ENCODE data around the gene UROC1. TPM values are rescaled to one million over a fixed set of nuclear protein-coding genes. Genes with fewer than 3 reads are reported as not detected.

The UROC1 gene
- total and polyA plus RNA-seq, 2 of the 13 experiments (the other 11 are each of a cell fraction or from before 2014, with no cell fraction given), result 0.71 to 1.3 TPM

DNA sequence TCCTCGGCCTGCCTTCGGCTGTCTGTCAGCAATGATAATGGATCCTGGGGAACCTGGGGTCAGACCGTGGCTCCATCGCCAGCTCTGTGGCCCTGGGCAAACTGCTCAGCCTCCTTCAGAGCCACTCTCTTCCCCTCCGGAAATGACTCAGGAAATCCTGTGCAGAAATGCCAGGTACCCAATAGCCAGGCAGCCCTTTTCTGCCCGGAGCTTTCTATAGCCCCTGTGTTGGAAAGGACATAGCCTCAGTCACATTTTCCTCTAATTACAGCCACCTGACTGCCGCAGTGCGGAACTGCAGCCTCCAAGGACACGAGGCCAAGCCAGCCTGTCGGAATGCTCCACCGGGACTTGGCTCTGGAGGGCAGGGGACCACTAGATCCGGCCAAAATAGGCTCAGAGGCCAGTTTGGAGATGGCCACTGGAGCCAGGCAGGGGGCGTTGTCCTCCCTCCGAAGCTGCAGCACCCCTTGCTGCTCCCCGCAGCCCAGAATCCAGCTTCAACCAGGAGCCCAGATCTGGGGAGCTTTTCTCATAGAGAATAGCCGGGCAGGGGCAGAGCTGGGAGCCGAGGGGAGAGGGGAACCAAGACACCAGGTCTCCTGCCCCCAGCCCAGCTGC is 30.3 kb downstream of the UROC1 start (continued):
- TF ChIP-seq, protein P1, sequence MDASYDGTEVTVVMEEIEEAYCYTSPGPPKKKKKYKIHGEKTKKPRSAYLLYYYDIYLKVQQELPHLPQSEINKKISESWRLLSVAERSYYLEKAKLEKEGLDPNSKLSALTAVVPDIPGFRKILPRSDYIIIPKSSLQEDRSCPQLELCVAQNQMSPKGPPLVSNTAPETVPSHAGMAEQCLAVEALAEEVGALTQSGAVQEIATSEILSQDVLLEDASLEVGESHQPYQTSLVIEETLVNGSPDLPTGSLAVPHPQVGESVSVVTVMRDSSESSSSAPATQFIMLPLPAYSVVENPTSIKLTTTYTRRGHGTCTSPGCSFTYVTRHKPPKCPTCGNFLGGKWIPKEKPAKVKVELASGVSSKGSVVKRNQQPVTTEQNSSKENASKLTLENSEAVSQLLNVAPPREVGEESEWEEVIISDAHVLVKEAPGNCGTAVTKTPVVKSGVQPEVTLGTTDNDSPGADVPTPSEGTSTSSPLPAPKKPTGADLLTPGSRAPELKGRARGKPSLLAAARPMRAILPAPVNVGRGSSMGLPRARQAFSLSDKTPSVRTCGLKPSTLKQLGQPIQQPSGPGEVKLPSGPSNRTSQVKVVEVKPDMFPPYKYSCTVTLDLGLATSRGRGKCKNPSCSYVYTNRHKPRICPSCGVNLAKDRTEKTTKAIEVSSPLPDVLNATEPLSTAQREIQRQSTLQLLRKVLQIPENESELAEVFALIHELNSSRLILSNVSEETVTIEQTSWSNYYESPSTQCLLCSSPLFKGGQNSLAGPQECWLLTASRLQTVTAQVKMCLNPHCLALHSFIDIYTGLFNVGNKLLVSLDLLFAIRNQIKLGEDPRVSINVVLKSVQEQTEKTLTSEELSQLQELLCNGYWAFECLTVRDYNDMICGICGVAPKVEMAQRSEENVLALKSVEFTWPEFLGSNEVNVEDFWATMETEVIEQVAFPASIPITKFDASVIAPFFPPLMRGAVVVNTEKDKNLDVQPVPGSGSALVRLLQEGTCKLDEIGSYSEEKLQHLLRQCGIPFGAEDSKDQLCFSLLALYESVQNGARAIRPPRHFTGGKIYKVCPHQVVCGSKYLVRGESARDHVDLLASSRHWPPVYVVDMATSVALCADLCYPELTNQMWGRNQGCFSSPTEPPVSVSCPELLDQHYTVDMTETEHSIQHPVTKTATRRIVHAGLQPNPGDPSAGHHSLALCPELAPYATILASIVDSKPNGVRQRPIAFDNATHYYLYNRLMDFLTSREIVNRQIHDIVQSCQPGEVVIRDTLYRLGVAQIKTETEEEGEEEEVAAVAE (CRISPR knock-in tag; IDR thresholded peaks at IDR 0.05; ENCODE audit: borderline replicate concordance), result no peak
- TF ChIP-seq, protein P2, sequence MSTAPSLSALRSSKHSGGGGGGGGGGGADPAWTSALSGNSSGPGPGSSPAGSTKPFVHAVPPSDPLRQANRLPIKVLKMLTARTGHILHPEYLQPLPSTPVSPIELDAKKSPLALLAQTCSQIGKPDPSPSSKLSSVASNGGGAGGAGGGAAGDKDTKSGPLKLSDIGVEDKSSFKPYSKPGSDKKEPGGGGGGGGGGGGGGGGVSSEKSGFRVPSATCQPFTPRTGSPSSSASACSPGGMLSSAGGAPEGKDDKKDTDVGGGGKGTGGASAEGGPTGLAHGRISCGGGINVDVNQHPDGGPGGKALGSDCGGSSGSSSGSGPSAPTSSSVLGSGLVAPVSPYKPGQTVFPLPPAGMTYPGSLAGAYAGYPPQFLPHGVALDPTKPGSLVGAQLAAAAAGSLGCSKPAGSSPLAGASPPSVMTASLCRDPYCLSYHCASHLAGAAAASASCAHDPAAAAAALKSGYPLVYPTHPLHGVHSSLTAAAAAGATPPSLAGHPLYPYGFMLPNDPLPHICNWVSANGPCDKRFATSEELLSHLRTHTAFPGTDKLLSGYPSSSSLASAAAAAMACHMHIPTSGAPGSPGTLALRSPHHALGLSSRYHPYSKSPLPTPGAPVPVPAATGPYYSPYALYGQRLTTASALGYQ (CRISPR knock-in tag; IDR thresholded peaks at IDR 0.05), result no peak
- TF ChIP-seq, protein P3, sequence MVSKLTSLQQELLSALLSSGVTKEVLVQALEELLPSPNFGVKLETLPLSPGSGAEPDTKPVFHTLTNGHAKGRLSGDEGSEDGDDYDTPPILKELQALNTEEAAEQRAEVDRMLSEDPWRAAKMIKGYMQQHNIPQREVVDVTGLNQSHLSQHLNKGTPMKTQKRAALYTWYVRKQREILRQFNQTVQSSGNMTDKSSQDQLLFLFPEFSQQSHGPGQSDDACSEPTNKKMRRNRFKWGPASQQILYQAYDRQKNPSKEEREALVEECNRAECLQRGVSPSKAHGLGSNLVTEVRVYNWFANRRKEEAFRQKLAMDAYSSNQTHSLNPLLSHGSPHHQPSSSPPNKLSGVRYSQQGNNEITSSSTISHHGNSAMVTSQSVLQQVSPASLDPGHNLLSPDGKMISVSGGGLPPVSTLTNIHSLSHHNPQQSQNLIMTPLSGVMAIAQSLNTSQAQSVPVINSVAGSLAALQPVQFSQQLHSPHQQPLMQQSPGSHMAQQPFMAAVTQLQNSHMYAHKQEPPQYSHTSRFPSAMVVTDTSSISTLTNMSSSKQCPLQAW (CRISPR knock-in tag; IDR thresholded peaks at IDR 0.05), result no peak
- TF ChIP-seq ZNF382 (CRISPR knock-in tag; IDR thresholded peaks at IDR 0.05; ENCODE audit: borderline replicate concordance) (no peak), MXD4 (CRISPR knock-in tag; IDR thresholded peaks at IDR 0.05) (peak; percentile 51; the same call in 1 of the 2 replicates), RBFOX2 (IDR thresholded peaks at IDR 0.05; ENCODE audit: low read depth, low read length) (no peak), ZSCAN21 (CRISPR knock-in tag; IDR thresholded peaks at IDR 0.05; ENCODE audit: borderline replicate concordance) (0 out of 2 replicates have a peak, but pooled peaks have one; percentile 25), ZMYM2 (CRISPR knock-in tag; IDR thresholded peaks at IDR 0.05) (no peak), MEIS2 (CRISPR knock-in tag; IDR thresholded peaks at IDR 0.05) (no peak), ZNF136 (CRISPR knock-in tag; IDR thresholded peaks at IDR 0.05; ENCODE audit: low read depth) (no peak), PHF5A (CRISPR knock-in tag; IDR thresholded peaks at IDR 0.05; ENCODE audit: low read depth, unreplicated experiment) (no peak), ZNF713 (CRISPR knock-in tag; IDR thresholded peaks at IDR 0.05) (no peak), SP2 (CRISPR knock-in tag; IDR thresholded peaks at IDR 0.05) (no peak)
- TF ChIP-seq, protein P4, sequence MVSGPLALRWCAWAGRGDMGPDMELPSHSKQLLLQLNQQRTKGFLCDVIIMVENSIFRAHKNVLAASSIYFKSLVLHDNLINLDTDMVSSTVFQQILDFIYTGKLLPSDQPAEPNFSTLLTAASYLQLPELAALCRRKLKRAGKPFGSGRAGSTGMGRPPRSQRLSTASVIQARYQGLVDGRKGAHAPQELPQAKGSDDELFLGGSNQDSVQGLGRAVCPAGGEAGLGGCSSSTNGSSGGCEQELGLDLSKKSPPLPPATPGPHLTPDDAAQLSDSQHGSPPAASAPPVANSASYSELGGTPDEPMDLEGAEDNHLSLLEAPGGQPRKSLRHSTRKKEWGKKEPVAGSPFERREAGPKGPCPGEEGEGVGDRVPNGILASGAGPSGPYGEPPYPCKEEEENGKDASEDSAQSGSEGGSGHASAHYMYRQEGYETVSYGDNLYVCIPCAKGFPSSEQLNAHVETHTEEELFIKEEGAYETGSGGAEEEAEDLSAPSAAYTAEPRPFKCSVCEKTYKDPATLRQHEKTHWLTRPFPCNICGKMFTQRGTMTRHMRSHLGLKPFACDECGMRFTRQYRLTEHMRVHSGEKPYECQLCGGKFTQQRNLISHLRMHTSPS (CRISPR knock-in tag; IDR thresholded peaks at IDR 0.05; ENCODE audit: low read depth), result no peak
- TF ChIP-seq, protein P5, sequence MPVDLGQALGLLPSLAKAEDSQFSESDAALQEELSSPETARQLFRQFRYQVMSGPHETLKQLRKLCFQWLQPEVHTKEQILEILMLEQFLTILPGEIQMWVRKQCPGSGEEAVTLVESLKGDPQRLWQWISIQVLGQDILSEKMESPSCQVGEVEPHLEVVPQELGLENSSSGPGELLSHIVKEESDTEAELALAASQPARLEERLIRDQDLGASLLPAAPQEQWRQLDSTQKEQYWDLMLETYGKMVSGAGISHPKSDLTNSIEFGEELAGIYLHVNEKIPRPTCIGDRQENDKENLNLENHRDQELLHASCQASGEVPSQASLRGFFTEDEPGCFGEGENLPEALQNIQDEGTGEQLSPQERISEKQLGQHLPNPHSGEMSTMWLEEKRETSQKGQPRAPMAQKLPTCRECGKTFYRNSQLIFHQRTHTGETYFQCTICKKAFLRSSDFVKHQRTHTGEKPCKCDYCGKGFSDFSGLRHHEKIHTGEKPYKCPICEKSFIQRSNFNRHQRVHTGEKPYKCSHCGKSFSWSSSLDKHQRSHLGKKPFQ (CRISPR knock-in tag; IDR thresholded peaks at IDR 0.05; ENCODE audit: insufficient replicate concordance), result no peak
- TF ChIP-seq, protein P6, sequence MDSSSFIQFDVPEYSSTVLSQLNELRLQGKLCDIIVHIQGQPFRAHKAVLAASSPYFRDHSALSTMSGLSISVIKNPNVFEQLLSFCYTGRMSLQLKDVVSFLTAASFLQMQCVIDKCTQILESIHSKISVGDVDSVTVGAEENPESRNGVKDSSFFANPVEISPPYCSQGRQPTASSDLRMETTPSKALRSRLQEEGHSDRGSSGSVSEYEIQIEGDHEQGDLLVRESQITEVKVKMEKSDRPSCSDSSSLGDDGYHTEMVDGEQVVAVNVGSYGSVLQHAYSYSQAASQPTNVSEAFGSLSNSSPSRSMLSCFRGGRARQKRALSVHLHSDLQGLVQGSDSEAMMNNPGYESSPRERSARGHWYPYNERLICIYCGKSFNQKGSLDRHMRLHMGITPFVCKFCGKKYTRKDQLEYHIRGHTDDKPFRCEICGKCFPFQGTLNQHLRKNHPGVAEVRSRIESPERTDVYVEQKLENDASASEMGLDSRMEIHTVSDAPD (CRISPR knock-in tag; IDR thresholded peaks at IDR 0.05), result no peak
